Panc1 (cell line): Measurements from ENCODE around the gene UBC. TPM values are rescaled to one million over a fixed set of nuclear protein-coding genes. Genes with fewer than 3 reads are reported as not detected.

ENCODE experiments used
- ATAC-seq: fragments of 200-7000 bp; cut with Tn5 transposase; 2 replicates; pipeline ENCODE4 v1.9.1; 2020; ENCODE audit warnings: mild to moderate bottlenecking, moderate library complexity
- BruUV-seq: library from RNA; stranded (reverse); fragments of 400-500 nt; replicated peaks from 2 replicates; lab custom pipeline; 2021; lab: Mats Ljungman, UMichigan
- CTCF ChIA-PET: fragments of 300-600 bp; sonication (Branson Sonifier 250); formaldehyde crosslinking; loops from one replicate; lab custom pipeline; 2022; ENCODE audit warnings: antibody characterized with exemption; lab: Charles Lee
- POLR2A ChIA-PET: fragments of 300-600 bp; sonication (Branson Sonifier 250); formaldehyde crosslinking; loops from one replicate; lab custom pipeline; 2022; ENCODE audit warnings: antibody characterized with exemption; lab: Charles Lee
- DNase-seq: peaks from one replicate; pipeline ENCODE4 v3.0.0-alpha.2; 2010; ENCODE audit warnings: low read depth, low spot score
- H3K27ac ChIP-seq: 2 replicates; pipeline ENCODE4 v1.5.1; 2011; ENCODE audit warnings: mild to moderate bottlenecking, low read length, inconsistent platforms
- H3K27me3 ChIP-seq: fragments of 200-500 bp; sonication (Bioruptor generic); 2 replicates; pipeline ENCODE4 v1.6.0; 2014; ENCODE audit warnings: low read length, inconsistent platforms; ENCODE audit not compliant: control insufficient read depth, insufficient read depth
- H3K36me3 ChIP-seq: fragments of 200-500 bp; sonication (Bioruptor generic); 2 replicates; pipeline ENCODE4 v1.5.1; 2014; ENCODE audit warnings: inconsistent platforms, mild to moderate bottlenecking, low read length, moderate library complexity; ENCODE audit not compliant: control insufficient read depth, insufficient read depth
- H3K4me1 ChIP-seq: 2 replicates; pipeline ENCODE4 v1.5.1; 2011; ENCODE audit warnings: inconsistent platforms, mild to moderate bottlenecking, low read length, moderate library complexity; ENCODE audit not compliant: control insufficient read depth, insufficient read depth
- H3K4me3 ChIP-seq, 2 experiments: 2 replicates each; pipeline ENCODE4 v1.5.1; 2011 to 2012; ENCODE audit warnings: low read depth in 2 of 2, low read length in 2 of 2, mild to moderate bottlenecking in 2 of 2, inconsistent platforms in 1 of 2, moderate library complexity in 1 of 2
- H3K9me3 ChIP-seq: fragments of 200-500 bp; sonication (Bioruptor generic); 2 replicates; pipeline ENCODE4 v1.5.1; 2014; ENCODE audit warnings: low read depth, mild to moderate bottlenecking, inconsistent platforms, low read length, moderate library complexity; ENCODE audit not compliant: control insufficient read depth, insufficient read depth
- POLR2AphosphoS5 ChIP-seq: IDR thresholded peaks from 2 replicates; pipeline ENCODE4 v1.6.1; 2012; ENCODE audit warnings: mild to moderate bottlenecking, low read depth, low read length, moderate library complexity
- SIN3A ChIP-seq: IDR thresholded peaks from 2 replicates; pipeline ENCODE4 v1.6.1; 2012; ENCODE audit warnings: low read depth, mild to moderate bottlenecking, low read length, moderate library complexity, borderline replicate concordance; ENCODE audit not compliant: insufficient read depth
- TCF7L2 ChIP-seq: IDR thresholded peaks from 2 replicates; pipeline ENCODE4 v1.6.1; 2011; ENCODE audit warnings: mild to moderate bottlenecking, low read depth, low read length, inconsistent platforms
- in situ Hi-C: cut with HindIII; loops from 2 replicates; pipeline ENCODE4 v1.10.0; 2016; ENCODE audit warnings: low sequenced_read_pairs, low pct_unique_long_range_greater_than_20kb
- intact Hi-C: fragments of 100-400 bp; cut with micrococcal nuclease; formaldehyde crosslinking; loops from one replicate; pipeline ENCODE4 v1.10.0; 2022; ENCODE audit not compliant: unreplicated experiment
- total RNA-seq: library from RNA; stranded (reverse); gene quantifications from one replicate; pipeline ENCODE4 v1.2.1, GENCODE V29; 2021; ENCODE audit not compliant: unreplicated experiment
- TF ChIP-seq, protein P1 (sequence below), 2 experiments: IDR thresholded peaks; 2 replicates each; pipeline ENCODE4 v1.6.1; 2011 to 2012; ENCODE audit warnings: low read depth in 2 of 2, control low read depth in 1 of 2, low read length in 1 of 2, mild to moderate bottlenecking in 1 of 2, moderate library complexity in 1 of 2; ENCODE audit not compliant: insufficient read depth in 1 of 2
- TF ChIP-seq, protein P2 (sequence below): fragments of 450-650 bp; IDR thresholded peaks from 2 replicates; pipeline ENCODE4 v1.5.1; 2017; ENCODE audit warnings: mild to moderate bottlenecking

The UBC gene
- total RNA-seq, 1 experiment from 2014 or later: 1,725 TPM

DNA sequence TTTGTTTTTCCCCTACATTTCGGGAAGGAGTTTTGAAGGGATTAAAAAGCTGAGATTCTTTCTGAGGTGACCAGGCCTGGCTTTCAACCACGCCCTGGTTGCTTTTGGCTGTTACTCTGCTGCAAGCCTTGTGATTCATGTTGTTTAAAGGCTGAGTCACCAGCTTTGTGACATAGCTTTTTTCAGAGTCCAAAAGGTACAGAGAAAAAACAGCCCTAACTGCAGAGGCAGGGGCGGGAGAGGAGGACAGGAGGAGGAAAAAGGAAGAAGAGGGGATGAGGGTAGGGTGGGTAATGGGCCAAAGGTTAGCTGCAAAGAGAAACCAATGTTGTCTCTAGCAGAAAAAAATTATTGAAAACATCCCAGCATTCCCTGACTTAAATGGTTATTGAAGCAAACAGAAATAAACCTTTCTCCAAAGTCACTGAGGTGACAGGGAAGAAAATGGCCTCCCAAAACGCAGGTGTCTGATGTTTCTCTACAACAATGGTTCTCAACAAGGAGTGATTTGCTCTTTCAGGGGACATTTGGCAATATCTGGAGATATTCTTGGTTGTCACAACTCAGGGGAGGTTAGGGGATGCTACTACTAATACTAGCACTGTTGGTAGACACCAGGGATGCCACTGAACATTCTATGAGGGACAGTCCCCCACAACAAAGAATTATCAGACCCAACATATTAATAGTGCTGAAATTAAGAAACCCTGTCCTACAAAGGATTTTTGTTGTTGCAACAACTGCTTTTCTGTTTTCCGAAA, 2.1 kb upstream of the UBC start:
- intact Hi-C loops (no loop called here), in situ Hi-C loops (no loop called here)
- ATAC-seq (peak; percentile 18), DNase-seq (no peak)
- no TSS peak for BruUV-seq
- Histone ChIP-seq H3K9me3 (no peaks in the 10 kb centered on the region), H3K4me3 (peak overlapping the region; percentile 91 to 93), H3K36me3 (peaks cover 13% of the 10 kb centered on the region), H3K27me3 (no peaks in the 10 kb centered on the region), H3K4me1 (peaks cover 53% of the 10 kb centered on the region), H3K27ac (peak overlapping the region; percentile 100)
- TF ChIP-seq SIN3A: no peak
- TF ChIP-seq, protein P1, sequence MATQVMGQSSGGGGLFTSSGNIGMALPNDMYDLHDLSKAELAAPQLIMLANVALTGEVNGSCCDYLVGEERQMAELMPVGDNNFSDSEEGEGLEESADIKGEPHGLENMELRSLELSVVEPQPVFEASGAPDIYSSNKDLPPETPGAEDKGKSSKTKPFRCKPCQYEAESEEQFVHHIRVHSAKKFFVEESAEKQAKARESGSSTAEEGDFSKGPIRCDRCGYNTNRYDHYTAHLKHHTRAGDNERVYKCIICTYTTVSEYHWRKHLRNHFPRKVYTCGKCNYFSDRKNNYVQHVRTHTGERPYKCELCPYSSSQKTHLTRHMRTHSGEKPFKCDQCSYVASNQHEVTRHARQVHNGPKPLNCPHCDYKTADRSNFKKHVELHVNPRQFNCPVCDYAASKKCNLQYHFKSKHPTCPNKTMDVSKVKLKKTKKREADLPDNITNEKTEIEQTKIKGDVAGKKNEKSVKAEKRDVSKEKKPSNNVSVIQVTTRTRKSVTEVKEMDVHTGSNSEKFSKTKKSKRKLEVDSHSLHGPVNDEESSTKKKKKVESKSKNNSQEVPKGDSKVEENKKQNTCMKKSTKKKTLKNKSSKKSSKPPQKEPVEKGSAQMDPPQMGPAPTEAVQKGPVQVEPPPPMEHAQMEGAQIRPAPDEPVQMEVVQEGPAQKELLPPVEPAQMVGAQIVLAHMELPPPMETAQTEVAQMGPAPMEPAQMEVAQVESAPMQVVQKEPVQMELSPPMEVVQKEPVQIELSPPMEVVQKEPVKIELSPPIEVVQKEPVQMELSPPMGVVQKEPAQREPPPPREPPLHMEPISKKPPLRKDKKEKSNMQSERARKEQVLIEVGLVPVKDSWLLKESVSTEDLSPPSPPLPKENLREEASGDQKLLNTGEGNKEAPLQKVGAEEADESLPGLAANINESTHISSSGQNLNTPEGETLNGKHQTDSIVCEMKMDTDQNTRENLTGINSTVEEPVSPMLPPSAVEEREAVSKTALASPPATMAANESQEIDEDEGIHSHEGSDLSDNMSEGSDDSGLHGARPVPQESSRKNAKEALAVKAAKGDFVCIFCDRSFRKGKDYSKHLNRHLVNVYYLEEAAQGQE (IDR thresholded peaks at IDR 0.05; ENCODE audit: insufficient read depth in 1 of 2, low read depth in 2 of 2, low read length in 1 of 2): no peak
- no peak for TF ChIP-seq POLR2AphosphoS5
- TF ChIP-seq TCF7L2: no peak
- TF ChIP-seq, protein P2, sequence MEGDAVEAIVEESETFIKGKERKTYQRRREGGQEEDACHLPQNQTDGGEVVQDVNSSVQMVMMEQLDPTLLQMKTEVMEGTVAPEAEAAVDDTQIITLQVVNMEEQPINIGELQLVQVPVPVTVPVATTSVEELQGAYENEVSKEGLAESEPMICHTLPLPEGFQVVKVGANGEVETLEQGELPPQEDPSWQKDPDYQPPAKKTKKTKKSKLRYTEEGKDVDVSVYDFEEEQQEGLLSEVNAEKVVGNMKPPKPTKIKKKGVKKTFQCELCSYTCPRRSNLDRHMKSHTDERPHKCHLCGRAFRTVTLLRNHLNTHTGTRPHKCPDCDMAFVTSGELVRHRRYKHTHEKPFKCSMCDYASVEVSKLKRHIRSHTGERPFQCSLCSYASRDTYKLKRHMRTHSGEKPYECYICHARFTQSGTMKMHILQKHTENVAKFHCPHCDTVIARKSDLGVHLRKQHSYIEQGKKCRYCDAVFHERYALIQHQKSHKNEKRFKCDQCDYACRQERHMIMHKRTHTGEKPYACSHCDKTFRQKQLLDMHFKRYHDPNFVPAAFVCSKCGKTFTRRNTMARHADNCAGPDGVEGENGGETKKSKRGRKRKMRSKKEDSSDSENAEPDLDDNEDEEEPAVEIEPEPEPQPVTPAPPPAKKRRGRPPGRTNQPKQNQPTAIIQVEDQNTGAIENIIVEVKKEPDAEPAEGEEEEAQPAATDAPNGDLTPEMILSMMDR: no peak
- POLR2A ChIA-PET: interaction anchor here (0.6 to 2.8 kb wide), 7 partner anchors 12 to 804 kb away, joined by 3 to 12 read pairs (median 9); no protein-coding TSS in a partner anchor
- CTCF ChIA-PET: no interaction called here

DNA sequence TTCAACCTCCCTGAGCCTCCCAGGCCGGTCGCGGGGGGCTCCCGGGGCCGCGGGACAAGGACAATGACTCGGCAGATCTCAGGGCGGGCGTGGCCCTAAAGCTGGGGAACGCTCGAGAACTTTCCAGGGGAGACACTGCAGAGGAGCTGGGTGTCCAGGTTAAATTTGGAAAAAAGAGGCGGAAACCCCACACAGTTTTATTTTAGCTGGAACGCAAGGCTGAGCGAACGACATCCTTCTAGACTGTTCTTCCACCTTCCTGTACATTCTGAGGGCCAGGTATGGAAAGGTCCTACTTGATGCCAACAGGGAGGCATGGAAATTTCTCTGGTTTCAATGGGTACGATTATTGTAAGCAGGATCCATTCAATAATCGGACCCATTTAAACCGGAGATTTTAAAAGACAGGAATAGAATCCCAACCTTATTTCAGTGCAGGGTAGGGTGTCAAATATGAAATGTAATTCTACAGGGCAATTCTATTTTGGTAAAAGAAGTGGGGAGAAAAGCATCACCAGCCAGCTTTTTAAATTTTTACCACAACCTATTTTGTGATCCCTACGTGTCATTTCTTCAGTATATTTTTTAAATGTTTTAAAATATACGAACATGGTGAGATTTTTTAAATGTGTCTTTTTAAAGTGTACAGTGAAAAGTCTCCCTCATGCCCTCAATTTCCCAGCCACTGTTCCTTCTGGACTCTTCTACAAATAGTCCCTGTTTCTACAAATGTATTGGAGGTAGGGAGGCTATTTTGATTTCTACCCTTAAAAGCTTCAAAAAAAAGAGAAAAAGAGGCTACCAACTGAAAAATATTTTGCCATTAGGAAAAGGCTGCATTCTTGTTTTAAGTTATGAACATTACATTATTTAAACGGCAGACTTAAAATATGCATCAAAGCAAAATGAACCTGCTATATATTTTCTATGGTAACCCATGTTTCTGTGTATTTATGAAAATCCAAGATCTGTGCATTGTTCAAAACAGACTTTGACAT, 1.1 kb upstream of the UBC start:
- POLR2A ChIA-PET: interaction anchor here (0.6 to 2.8 kb wide), 7 partner anchors 8 to 137 kb away, joined by 7 to 19 read pairs (median 10); no protein-coding TSS in a partner anchor
- BruUV-seq: TSS peak; percentile 89
- TF ChIP-seq, protein P2: no peak
- TF ChIP-seq, protein P1 (IDR thresholded peaks at IDR 0.05; ENCODE audit: insufficient read depth in 1 of 2, low read depth in 2 of 2, low read length in 1 of 2): no peak
- TF ChIP-seq TCF7L2 (no peak), SIN3A (no peak), POLR2AphosphoS5 (no peak; the same call in 1 of the 2 replicates)
- Histone ChIP-seq H3K4me3 (peak overlapping the region; percentile 91 to 93), H3K27ac (peak overlapping the region; percentile 100), H3K36me3 (peaks cover 15% of the 10 kb centered on the region), H3K9me3 (no peaks in the 10 kb centered on the region), H3K27me3 (no peaks in the 10 kb centered on the region), H3K4me1 (peaks cover 52% of the 10 kb centered on the region)
- in situ Hi-C loops (no loop called here), intact Hi-C loops (no loop called here)
- DNase-seq (no peak), ATAC-seq (peak; percentile 9)
- CTCF ChIA-PET: interaction anchor here (1.7 kb wide), 1 partner anchor 25 kb away, joined by 6 read pairs; no protein-coding TSS in a partner anchor
